Inflammatory macrophage (primary cell): ENCODE data around the gene NEDD1.
A peak's percentile ranks its signal among the peaks of the same experiment; 100 is the strongest.

Experiments
- DNase-seq, 2 donors: peaks; one replicate each; pipeline ENCODE4 v3.0.0-alpha.2; 2020 to 2022

The NEDD1 gene

DNA sequence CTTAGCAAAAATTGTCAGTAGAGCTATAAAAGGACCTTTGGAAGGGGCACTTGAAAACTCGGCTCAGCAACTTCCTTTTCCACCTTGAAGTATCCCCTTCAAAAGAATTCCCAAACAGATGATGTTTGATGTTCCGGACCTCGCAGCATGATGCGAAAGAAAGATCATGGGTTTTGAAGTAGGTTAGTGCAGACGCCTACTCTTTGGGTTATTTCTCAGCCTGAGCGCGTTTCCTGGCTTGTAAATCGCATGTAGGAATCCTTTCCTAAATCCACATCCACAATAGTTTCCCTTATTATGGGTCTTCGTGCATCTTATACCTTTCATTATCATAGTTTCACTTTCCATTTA lies 584 bp upstream of the NEDD1 start:
- DNase-seq: no peak

DNA sequence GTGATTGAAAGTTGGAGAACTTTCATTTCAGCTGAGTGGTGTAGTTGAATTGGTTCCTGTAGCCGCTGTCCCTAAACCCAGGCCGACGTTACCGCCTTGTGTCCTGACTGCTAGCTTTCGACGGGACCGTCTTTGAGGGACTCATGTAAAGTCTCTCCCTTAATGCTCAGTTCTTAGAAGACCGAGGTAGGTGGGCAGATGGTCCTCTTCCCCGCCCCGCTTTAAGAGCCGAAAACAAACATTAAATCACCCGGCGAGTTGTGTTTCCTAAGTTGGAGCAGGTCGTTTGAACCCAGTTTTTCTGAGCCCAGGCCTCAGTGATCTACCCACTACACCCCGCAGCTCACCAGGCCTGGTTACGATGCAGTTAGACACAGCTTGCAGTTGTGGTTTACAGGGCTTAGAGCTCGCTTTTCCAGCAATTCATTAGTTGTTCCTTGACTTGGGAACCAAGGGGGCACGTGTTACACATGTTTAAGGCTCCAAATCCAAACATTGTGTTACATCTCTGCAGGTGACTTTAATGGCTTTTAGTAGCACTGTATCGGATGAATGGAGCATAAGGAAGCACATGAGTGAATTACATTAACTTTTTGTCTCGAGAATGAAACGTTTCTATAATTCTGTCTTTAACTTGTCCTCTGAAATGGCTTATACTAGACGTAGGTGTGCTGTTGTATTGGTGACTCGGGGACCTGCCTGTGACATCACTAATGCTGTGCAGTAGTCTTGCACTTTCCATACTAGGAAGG lies 790 bp downstream of the NEDD1 start:
- peak in 1 of 2 donors; percentile 11 for DNase-seq

- no peak for DNase-seq
Measured at GRCh38 chr12:96908423-96908675, 1.3 kb downstream of the NEDD1 start.

DNA sequence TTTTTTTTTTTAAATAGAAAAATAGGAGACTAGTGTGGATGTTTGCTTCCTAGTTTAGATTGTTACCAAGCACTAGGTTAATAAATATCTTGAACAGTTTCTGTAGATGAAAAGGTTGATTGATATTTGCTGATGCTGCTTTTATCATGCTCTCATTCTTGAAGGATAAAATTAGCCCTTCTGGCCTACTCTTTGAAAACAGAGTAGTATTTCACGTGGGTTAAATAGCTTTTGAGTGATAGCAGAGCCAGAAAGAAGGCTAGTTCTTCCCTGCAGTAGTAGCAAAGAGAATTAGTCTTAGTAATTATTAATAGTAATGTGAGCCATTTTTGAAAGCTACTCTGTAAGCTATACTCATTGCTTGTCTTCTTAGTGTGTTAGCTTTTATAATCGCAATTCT lies 5.2 kb downstream of the NEDD1 start:
- no peak for DNase-seq

DNA sequence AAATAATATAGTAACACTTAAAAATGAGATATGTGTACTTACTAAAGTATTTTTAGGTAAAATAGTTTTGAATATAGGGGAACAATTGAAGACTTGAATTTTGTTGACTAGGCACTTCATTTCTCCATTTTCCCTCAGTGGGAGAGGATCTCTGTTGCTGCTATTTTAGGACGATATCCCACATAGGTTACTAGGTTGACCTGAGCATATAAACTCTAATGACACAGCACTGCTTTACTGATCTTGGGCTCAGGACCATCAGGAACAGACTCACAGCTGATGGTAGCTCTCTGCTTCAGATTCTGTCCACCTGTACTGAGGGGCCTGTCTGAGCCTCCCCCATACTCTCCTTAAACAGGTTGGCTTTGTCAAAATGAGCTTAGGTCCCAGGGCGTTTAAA lies 5.9 kb downstream of the NEDD1 start:
- no peak for DNase-seq

GRCh38 chr12:96919510-96920210 lies 12.6 kb downstream of the NEDD1 start:
- DNase-seq: peak in 1 of 2 donors; percentile 45

DNA sequence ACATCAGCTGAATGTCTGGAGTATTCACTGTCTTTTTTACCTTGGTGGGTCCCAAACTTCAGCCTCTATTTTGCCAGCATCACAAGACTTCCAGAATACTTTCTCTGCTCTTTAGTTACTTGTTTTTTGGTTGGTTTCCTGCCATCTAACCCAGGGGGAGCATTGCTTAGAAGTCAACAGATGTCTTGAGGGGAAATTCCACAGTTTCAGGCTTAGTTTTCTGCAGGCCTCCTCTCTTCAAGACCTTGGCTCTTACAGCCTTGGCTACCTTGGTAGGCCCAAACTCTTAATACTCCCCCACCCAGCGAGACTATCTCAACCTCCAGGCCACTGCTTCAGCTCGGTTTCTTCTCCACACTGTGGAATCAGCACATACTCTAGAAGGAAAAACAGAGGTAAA lies 41.7 kb downstream of the NEDD1 start:
- DNase-seq: no peak

DNA sequence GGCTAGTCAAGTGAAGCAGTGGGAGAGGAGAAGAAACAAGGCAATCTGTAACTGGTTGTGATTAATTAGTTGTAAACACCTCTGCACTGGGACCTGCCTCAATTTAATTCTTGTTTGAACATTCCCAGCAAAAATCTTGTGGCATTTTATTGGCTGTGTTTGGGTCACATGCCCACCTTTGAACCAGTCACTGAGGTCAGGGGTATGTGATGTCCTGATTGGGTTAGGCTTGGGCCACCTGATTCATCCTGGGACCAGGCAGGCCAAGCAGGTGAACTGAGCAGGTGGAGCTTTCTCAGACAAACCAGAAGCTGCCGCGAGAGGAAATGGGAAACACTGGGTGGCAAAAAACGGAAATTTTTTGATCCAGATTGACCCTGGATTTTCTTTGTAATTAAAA lies 72.5 kb downstream of the NEDD1 start:
- DNase-seq: no peak

DNA sequence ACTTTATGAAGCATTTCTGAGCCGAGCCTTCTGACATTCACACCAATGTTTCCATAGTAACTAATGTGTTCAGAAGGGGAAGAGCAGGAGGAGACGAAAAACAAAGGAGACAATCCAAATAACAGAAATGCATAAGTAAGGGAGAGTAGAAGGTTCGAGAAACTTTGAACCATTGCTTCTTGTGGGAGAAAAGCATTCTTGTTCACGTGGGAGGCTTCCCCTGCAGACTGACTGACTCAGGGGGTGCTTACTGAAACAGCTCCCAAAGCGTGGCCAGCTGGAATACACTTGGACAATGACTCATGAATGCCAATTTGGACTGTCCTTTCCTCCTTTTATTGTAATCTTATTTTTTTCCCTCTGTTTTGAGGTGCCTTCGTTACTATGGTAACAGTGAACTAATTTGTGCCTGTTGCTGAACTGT lies 73.9 kb downstream of the NEDD1 start:
- DNase-seq: no peak

- DNase-seq: no peak
Measured at GRCh38 chr12:96981911-96982310, 74.9 kb downstream of the NEDD1 start.

GRCh38 chr12:96982671-96983070 lies 75.6 kb downstream of the NEDD1 start:
- no peak for DNase-seq

GRCh38 chr12:96985515-96986362 lies 78.7 kb downstream of the NEDD1 start:
- DNase-seq: peak in 1 of 2 donors; percentile 8

DNA sequence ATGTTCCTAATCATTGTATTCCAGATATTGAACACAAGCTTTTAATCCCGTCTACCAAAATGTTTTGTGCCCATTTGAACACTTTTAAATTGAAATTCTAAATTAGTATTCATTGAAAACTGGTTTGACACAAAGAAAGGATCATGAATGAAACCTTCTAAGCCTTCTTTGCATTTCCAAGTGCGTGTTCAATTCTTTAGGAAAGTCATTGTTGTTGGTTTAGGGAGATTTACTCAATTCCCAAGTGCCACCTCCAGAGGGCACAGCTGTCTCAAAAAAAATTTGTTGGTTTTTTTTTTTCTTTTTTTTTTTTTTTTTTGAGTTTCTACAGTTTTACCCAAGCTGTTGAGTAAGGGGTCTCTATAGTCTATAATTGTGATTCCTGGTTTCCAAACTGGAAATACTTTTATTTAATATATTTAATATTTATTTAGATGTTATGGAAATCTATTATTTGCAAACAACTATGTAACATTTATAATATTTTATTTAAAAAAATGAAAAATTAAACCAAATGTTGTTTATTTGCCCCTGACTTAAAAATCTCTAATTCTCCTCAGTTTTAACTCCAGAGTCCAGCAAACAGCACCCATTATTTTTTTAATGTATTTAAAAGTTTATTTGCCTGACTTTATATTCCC lies 79.9 kb downstream of the NEDD1 start:
- peak; percentile 19 to 24 for DNase-seq

DNA sequence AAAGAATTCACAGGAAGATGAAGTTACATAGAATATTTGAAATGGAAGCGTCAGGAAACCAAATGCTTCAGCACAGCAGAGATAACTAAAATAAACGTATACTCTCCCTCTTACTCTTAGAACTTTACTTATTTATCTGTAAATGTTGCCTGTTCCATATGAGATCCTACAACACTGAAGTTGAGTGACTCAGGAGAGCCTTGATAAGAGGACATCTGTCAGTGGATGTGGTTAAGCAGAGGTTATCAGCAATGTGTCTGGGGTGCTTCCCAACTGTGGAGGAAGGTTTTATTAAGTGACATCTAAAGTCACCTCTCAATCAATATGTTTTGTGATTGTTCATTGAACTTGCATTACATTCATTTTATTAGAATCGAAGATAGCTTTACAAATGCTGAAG lies 81.9 kb downstream of the NEDD1 start:
- DNase-seq: no peak

- DNase-seq: no peak
Measured at GRCh38 chr12:96989916-96990315, 82.9 kb downstream of the NEDD1 start.

- no peak for DNase-seq
Measured at GRCh38 chr12:96994900-96995299, 87.8 kb downstream of the NEDD1 start.

- no peak for DNase-seq
Measured at GRCh38 chr12:96995861-96996260, 88.8 kb downstream of the NEDD1 start.

GRCh38 chr12:96997797-96998484 lies 90.9 kb downstream of the NEDD1 start:
- no peak for DNase-seq

DNA sequence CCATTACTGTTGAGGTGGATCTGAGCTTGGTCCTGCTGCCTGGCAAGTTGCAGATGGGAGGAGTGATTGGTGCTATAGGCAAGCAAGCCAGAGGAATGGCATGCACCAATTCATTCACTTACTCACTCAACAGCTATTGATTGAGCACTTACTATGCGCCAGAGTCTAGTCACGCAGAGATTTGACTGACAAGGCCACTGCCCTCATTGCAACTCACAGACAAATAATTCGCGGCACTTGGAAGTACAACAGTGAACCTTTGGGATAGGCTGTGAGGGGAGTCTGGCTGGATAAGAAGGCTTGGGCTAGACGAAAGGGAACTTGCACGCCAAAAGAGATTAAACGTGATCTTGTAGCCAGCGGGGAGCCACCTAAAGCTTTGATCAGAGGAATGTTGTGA lies 96.2 kb downstream of the NEDD1 start:
- no peak for DNase-seq
